HG03457 (cell line): Measurements from ENCODE around the gene TRHDE.
"Not testable (repeated sequence)": the region's sequence is repeated elsewhere in the genome, so short reads cannot be mapped to it uniquely, and the experiment has no call there.

Source experiments
- ATAC-seq: cut with Tn5 transposase; IDR thresholded peaks from one replicate; pipeline ENCODE4 v1.9.1; 2021; ENCODE audit warnings: moderate number of reproducible peaks; ENCODE audit not compliant: unreplicated experiment

TRHDE gene

GRCh38 chr12:72499244-72499643 is 227.1 kb downstream of the TRHDE start:
- ATAC-seq: no peak

- ATAC-seq: no peak
Measured at GRCh38 chr12:72502546-72502945, 230.4 kb downstream of the TRHDE start.

GRCh38 chr12:72505227-72505626 is 233.1 kb downstream of the TRHDE start:
- no peak for ATAC-seq

- no peak for ATAC-seq
Measured at GRCh38 chr12:72509891-72510290, 237.7 kb downstream of the TRHDE start.

- ATAC-seq: no peak
Measured at GRCh38 chr12:72510772-72511171, 238.6 kb downstream of the TRHDE start.

- ATAC-seq: no peak
Measured at GRCh38 chr12:72511498-72511897, 239.3 kb downstream of the TRHDE start.

- ATAC-seq: no peak
Measured at GRCh38 chr12:72511906-72512305, 239.7 kb downstream of the TRHDE start.

- ATAC-seq: not testable (repeated sequence)
Measured at GRCh38 chr12:72520044-72520678, 248.0 kb downstream of the TRHDE start.

GRCh38 chr12:72521326-72521725 is 249.2 kb downstream of the TRHDE start:
- ATAC-seq: no peak

GRCh38 chr12:72522411-72522810 is 250.2 kb downstream of the TRHDE start:
- ATAC-seq: no peak

GRCh38 chr12:72523754-72524153 is 251.6 kb downstream of the TRHDE start:
- no peak for ATAC-seq

- ATAC-seq: no peak
Measured at GRCh38 chr12:72535212-72535990, 263.2 kb downstream of the TRHDE start.

GRCh38 chr12:72540811-72541210 is 268.6 kb downstream of the TRHDE start:
- ATAC-seq: no peak

- ATAC-seq: no peak
Measured at GRCh38 chr12:72543777-72544467, 271.8 kb downstream of the TRHDE start.

GRCh38 chr12:72546106-72546505 is 273.9 kb downstream of the TRHDE start:
- no peak for ATAC-seq

GRCh38 chr12:72547573-72547972 is 275.4 kb downstream of the TRHDE start:
- no peak for ATAC-seq

- ATAC-seq: no peak
Measured at GRCh38 chr12:72549184-72549583, 277.0 kb downstream of the TRHDE start.

- no peak for ATAC-seq
Measured at GRCh38 chr12:72560003-72560769, 288.0 kb downstream of the TRHDE start.

- ATAC-seq: no peak
Measured at GRCh38 chr12:72570601-72571000, 298.4 kb downstream of the TRHDE start.

GRCh38 chr12:72574138-72574537 is 302.0 kb downstream of the TRHDE start:
- ATAC-seq: no peak

- ATAC-seq: no peak
Measured at GRCh38 chr12:72578327-72578726, 306.2 kb downstream of the TRHDE start.
